Measurements from ENCODE around the gene HSPB8.
A peak's percentile ranks its signal among the peaks of the same experiment; 100 is the strongest.

HSPB8 gene

DNA sequence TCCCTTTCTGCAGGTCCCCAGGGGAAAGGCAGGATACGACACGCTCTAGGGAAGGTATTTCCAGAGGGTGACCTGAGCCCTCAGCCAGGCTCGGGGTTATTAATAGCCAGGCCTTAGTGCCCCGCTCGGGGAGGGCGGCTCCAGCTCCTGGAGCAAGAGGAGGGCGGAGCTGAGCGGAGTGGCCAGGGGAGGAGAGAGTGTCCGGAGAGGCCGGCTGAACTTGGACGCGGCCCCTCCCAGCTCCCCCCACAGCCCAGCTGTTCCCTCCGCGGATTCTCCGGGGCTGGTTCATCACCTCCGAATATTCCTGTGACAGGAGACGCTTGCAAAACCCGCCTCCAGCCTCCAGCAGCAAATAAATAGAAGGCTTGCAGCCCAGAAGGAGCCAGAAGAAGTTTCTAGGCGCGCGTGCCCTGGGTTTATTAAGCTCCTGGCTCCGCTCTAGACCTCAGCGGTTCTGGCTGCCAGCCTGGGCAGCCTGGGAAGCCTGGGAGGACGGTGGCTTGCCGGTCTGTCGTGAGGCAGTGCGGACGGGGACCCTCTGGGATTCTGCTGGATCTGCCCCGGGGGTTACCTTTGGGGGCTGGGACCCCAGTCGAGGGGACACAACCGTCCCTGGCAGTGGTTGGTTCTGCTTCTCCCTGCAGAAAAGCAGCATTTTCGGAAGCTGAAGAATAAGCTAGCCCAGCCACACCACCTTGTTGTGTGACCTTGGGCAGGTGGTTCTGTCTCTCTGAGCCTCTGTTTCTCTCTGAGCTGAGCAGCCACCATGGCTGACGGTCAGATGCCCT lies at the start of gene HSPB8:
Gene HSPB8 (plus strand): TSS at position 388 of the 791 bp plus-strand sequence. CDS start 382 bp downstream, at position 770.
- DNase-seq = peak; percentile 37

GRCh38 chr12:119129827-119130434 lies 48.8 kb upstream of the HSPB8 start:
- no peak for DNase-seq

DNA sequence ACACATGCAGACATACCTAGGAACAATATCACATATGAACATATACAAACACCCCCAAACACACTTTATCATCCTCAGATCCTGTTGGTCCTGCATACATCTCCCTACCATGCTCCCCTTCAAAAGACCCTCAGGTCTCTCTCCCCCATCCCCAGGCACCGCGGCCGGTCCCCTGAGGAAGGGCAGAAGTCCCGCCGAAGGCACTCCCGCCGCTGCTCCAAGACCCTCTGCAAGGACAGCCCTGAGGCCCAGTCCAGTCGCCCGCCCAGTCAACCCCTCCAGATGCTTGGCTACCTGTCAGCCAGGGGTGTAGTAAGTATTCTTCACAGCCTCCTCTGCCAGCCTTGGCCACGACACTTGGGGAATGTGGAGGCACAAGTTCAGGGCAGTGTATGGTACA lies 48.2 kb upstream of the HSPB8 start:
- DNase-seq = no peak

DNA sequence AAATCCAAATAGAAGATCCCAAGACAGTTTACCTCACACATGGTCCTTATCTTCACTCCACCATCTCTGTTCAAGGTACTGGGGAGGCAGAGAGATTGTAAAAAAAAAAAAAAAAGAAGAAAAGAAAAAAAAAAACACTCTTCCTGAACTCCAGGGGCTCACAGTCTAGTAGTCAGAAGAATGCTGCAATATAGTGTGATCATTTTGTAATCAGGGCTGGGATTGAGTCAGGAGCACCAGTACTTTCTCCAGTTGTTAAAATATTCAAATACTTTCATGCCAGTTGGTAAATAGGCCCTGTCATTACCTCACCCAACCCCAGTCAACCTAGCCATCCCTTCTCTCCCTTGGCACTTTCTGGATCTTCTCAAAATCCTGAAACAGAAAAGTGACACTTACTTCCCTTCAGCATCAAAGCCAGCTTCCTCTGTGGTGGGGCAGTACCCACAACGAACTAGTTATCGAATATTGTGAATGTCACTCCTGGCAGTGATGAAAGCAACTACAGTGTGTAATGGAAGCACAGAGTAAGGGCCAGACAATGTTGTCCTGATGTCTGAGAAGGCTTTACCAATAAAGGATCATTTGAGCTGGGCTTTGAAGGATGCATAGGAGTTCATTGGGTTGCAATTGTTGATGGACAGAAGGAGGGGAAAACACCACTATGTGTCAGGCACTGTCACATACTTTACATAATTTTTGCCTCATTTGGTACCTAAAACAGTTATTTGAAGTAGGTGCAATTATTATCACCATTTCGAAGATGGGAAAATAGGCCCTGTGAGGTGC lies 44.3 kb upstream of the HSPB8 start:
- no peak for DNase-seq

DNA sequence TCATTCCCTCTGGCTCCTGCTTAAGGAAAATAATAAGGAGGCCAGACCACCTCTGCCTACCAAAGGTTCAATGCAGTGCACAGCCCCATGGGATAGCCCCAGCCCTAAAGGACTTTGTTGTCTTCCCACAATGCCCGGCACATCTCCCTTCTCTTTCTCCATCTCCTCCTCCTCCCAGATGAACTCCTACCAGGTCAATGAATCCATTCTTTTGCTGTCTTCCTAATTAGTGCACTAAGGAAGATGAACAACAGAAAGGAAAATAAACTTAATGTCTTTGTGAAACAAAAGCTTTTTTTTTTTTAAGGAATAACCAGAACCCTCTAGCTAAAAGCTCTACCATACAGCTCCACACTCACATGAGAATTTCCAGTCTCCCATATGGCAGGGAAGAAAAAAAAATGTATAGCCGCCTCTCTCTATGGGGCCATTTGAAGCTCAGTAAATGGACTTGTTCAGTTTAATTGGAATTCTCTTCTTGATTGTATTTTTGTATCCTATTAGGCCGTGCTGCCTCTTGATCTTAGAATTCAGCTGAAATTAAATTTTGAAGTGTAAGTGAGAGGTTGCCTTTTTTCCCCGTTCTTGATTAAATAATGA lies 41.8 kb upstream of the HSPB8 start:
- DNase-seq = no peak

GRCh38 chr12:119139448-119139847 lies 39.3 kb upstream of the HSPB8 start:
- no peak for DNase-seq

GRCh38 chr12:119145367-119145766 lies 33.4 kb upstream of the HSPB8 start:
- no peak for DNase-seq

DNA sequence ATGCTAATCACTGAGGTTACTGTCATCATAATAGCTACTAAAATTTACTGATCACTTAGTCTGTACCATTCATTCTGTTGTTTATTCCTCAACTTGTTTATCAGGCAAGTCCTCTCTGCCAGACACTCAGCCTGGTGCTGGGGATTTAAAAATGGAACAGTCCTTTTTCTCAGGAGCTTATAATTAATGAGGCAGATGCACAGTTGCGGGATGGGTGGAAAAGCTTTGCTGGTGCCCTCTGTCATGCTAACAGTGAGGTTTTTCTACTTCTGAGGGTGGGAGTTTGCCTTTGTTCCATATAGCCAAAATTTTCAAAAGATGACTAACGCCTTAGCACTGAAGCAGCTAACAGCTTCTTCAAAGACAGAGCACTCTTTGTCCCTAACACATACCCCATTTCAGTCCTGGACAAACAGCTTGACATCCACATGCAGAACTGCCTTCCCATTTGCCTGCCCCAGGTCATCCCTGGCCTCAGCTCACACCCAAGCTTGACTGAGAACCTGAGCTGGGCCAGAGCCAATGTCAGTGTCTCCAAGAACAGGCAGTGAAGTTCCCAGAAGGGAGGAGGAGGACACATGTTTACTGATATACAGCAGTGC lies 30.8 kb upstream of the HSPB8 start:
- no peak for DNase-seq

- no peak for DNase-seq
These were observed 29.5 kb upstream of the HSPB8 start for GRCh38 chr12:119149270-119149669.

- no peak for DNase-seq
These were observed 27.2 kb upstream of the HSPB8 start for GRCh38 chr12:119151445-119152026.

- no peak for DNase-seq
These were observed 25.0 kb upstream of the HSPB8 start for GRCh38 chr12:119153477-119154434.

DNA sequence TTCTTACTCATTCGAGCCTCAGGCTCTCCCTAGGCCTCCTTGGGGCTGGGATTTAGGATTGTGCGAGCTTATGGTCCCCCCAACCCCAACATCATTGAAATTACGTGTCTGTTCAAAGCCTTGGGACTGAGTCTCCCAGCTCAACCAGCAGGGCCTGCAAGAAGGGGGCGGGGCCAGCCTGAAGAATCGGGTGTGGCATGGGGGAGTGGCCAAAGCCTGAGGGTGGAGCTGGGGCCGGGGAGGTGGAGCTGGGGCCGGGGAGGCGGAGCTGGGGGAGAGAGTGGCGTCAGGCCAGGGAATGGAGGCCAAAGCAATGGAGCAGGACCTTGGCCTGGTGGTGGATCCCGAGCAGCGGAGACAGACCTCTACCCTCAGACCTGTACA lies 24.3 kb upstream of the HSPB8 start:
- DNase-seq = no peak

- DNase-seq = no peak
These were observed 22.2 kb upstream of the HSPB8 start for GRCh38 chr12:119156401-119157044.

GRCh38 chr12:119157528-119157927 lies 21.2 kb upstream of the HSPB8 start:
- peak; percentile 20 for DNase-seq

- DNase-seq = no peak
These were observed 20.8 kb upstream of the HSPB8 start for GRCh38 chr12:119157978-119158377.

- no peak for DNase-seq
These were observed 20.3 kb upstream of the HSPB8 start for GRCh38 chr12:119158402-119158801.

DNA sequence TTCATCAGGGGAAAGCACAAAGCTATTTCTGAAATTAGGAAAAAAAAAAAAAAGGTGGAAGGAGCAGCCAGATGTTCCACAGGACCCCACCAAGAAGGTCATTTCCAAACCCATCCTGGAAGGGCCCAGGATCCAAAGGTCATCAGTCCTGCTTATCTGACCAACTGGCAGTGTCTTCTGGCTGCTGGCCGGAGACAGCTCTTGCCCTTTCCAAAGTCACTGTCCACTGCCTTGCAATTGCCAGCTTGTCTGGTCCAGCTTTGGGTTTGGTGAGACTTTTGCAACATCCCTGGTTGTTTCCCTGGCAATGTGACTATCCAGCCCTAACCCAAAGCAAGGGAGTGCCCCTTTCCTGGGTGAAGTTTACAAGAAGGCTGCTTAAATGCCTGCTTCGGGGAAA lies 18.9 kb upstream of the HSPB8 start:
- DNase-seq = no peak

GRCh38 chr12:119167902-119168301 lies 10.8 kb upstream of the HSPB8 start:
- no peak for DNase-seq

- no peak for DNase-seq
These were observed 10.0 kb upstream of the HSPB8 start for GRCh38 chr12:119168721-119169120.

- no peak for DNase-seq
These were observed 9.6 kb upstream of the HSPB8 start for GRCh38 chr12:119169150-119169549.

DNA sequence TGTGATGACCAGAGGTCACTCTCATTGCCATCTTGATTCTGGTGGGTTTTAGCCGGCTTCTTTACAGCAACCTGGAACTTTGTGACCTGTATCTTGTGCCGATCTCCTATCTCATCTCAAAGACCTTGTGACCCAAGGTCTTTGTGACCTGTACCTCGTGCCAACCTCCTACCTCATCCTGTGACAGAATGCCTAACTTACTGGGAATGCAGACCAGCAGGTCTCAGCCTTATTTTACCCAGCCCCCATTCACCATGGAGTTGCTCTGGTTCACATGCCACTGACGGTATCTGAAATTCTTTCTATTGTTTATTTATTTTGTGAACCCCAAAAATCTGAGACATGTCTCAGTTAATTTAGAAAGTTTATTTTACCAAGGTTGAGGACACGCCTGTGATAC lies 7.4 kb upstream of the HSPB8 start:
- no peak for DNase-seq
